CD4-positive, CD25-positive, alpha-beta regulatory T cell (primary cell): ENCODE measurements around the gene BBS7. TPM values are rescaled to one million over a fixed set of nuclear protein-coding genes. Genes with fewer than 3 reads are reported as not detected.

Experiments
- ATAC-seq, 2 donors: fragments of 150-1000 bp; cut with Tn5 transposase; one replicate each; pipeline ENCODE4 v1.10.0; 2021; ENCODE audit warnings: low read depth in 2 of 2, moderate number of reproducible peaks in 2 of 2, moderate library complexity in 1 of 2
- DNase-seq, 3 donors: peaks; one replicate each; pipeline versions ENCODE4 v3.0.0 to v3.0.0-alpha.2; 2012 to 2022; ENCODE audit warnings: mixed read lengths in 1 of 3
- H3K27ac ChIP-seq: one replicate; pipeline ENCODE4 v1.7.0; 2013; ENCODE audit warnings: mild to moderate bottlenecking, low read length; ENCODE audit not compliant: insufficient read depth, poor library complexity, severe bottlenecking
- H3K27me3 ChIP-seq: one replicate; pipeline ENCODE4 v1.7.0; 2013; ENCODE audit warnings: low read length; ENCODE audit not compliant: control insufficient read depth, insufficient read depth
- H3K36me3 ChIP-seq: one replicate; pipeline ENCODE4 v1.7.0; 2013; ENCODE audit warnings: mild to moderate bottlenecking, low read length, moderate library complexity; ENCODE audit not compliant: control insufficient read depth, insufficient read depth
- H3K4me1 ChIP-seq: 2 replicates; pipeline ENCODE4 v1.7.0; 2013; ENCODE audit warnings: mild to moderate bottlenecking, low read length; ENCODE audit not compliant: insufficient read depth, control insufficient read depth, poor library complexity, severe bottlenecking
- H3K4me3 ChIP-seq: one replicate; pipeline ENCODE4 v1.7.0; 2013; ENCODE audit warnings: low read depth, mild to moderate bottlenecking, low read length, moderate library complexity
- H3K9me3 ChIP-seq, 2 experiments: 1 replicate in 1 of 2; 2 replicates in 1 of 2; pipeline ENCODE4 v1.7.0; 2013; ENCODE audit warnings: low read length in 2 of 2, mild to moderate bottlenecking in 1 of 2, moderate library complexity in 1 of 2; ENCODE audit not compliant: control insufficient read depth in 2 of 2
- H3K27ac Mint-ChIP-seq, 3 donors: one replicate each; pipeline ENCODE4 v1.8.0; 2020 to 2022; ENCODE audit warnings: mild to moderate bottlenecking in 3 of 3, mixed read lengths in 3 of 3, moderate library complexity in 2 of 3
- H3K27me3 Mint-ChIP-seq: one replicate; pipeline ENCODE4 v1.8.0; 2022; ENCODE audit warnings: mild to moderate bottlenecking, mixed read lengths
- H3K36me3 Mint-ChIP-seq: one replicate; pipeline ENCODE4 v1.8.0; 2020; ENCODE audit warnings: mixed read lengths
- H3K4me1 Mint-ChIP-seq, 4 donors: one replicate each; pipeline ENCODE4 v1.8.0; 2020 to 2022; ENCODE audit warnings: mixed read lengths in 4 of 4, mild to moderate bottlenecking in 1 of 4
- H3K4me3 Mint-ChIP-seq, 4 donors: one replicate each; pipeline ENCODE4 v1.8.0; 2020 to 2022; ENCODE audit warnings: mild to moderate bottlenecking in 4 of 4, mixed read lengths in 4 of 4, moderate library complexity in 3 of 4
- H3K9me3 Mint-ChIP-seq, 7 donors: one replicate each; pipeline ENCODE4 v1.8.0; 2020 to 2022; ENCODE audit warnings: mixed read lengths in 7 of 7, mild to moderate bottlenecking in 3 of 7, moderate library complexity in 2 of 7
- polyA plus RNA-seq, 4 donors: library from polyadenylated mRNA; unstranded; fragments of 300-500 nt; fragmentation: Illumina TruSeq; gene quantifications; one replicate each; pipeline ENCODE4 v1.2.3, GENCODE V29; 2021
- total RNA-seq: library from RNA; stranded (reverse); gene quantifications from one replicate; pipeline ENCODE4 v1.2.3, GENCODE V29; 2022

BBS7 gene
- total and polyA plus RNA-seq, 5 donors from 2014 or later = 5.1 to 9.0 (median 6.2) TPM

GRCh38 chr4:121783210-121783609, 87.1 kb downstream of the BBS7 start:
- peaks cover 27% of the 10 kb centered on the region for H3K27me3 ChIP-seq
- H3K27ac ChIP-seq = no peak overlapping the region
- H3K36me3 ChIP-seq = no peaks in the 10 kb centered on the region
- Mint-ChIP-seq H3K27ac (no peak overlapping the region), H3K36me3 (no peaks in the 10 kb centered on the region), H3K4me1 (no peaks in the 10 kb centered on the region), H3K27me3 (peaks cover 41% of the 10 kb centered on the region), H3K4me3 (no peak overlapping the region), H3K9me3 (peaks cover 0 to 10% (median 1%) of the 10 kb centered on the region in 7 donors)
- no peaks in the 10 kb centered on the region for H3K4me1 ChIP-seq
- no peak overlapping the region for H3K4me3 ChIP-seq
- ATAC-seq (no peak), DNase-seq (no peak)
- H3K9me3 ChIP-seq = peaks cover 6 to 8% of the 10 kb centered on the region in 2 experiments

GRCh38 chr4:121778991-121779628, 91.2 kb downstream of the BBS7 start:
- Mint-ChIP-seq H3K36me3 (no peaks in the 10 kb centered on the region), H3K9me3 (peaks cover 0 to 4% (median 0%) of the 10 kb centered on the region in 7 donors), H3K27me3 (peaks cover 33% of the 10 kb centered on the region), H3K4me3 (no peak overlapping the region), H3K27ac (no peak overlapping the region), H3K4me1 (peaks cover 0 to 5% (median 2%) of the 10 kb centered on the region in 4 donors)
- H3K4me1 ChIP-seq = no peaks in the 10 kb centered on the region
- no peak overlapping the region for H3K27ac ChIP-seq
- H3K27me3 ChIP-seq = peaks cover 13% of the 10 kb centered on the region
- H3K36me3 ChIP-seq = no peaks in the 10 kb centered on the region
- H3K9me3 ChIP-seq = peaks cover 1 to 3% of the 10 kb centered on the region in 2 experiments
- ATAC-seq (no peak), DNase-seq (no peak)
- H3K4me3 ChIP-seq = no peak overlapping the region

- H3K36me3 Mint-ChIP-seq = no peaks in the 10 kb centered on the region
- no peaks in the 10 kb centered on the region for H3K9me3 Mint-ChIP-seq
- no peaks in the 10 kb centered on the region for H3K4me1 ChIP-seq
- no peak overlapping the region for H3K4me3 ChIP-seq
- no peaks in the 10 kb centered on the region for H3K9me3 ChIP-seq
- H3K27ac ChIP-seq = no peak overlapping the region
- H3K36me3 ChIP-seq = no peaks in the 10 kb centered on the region
- H3K4me1 Mint-ChIP-seq = peaks cover 0 to 5% (median 2%) of the 10 kb centered on the region in 4 donors
- ATAC-seq (no peak), DNase-seq (no peak)
- no peak overlapping the region for H3K4me3 Mint-ChIP-seq
- peaks cover 8% of the 10 kb centered on the region for H3K27me3 ChIP-seq
- H3K27me3 Mint-ChIP-seq = peaks cover 32% of the 10 kb centered on the region
- no peak overlapping the region for H3K27ac Mint-ChIP-seq
Measured at GRCh38 chr4:121777625-121778024, 92.6 kb downstream of the BBS7 start.

GRCh38 chr4:121776610-121777401, 93.5 kb downstream of the BBS7 start:
- H3K36me3 Mint-ChIP-seq = no peaks in the 10 kb centered on the region
- DNase-seq = no peak
- H3K27me3 Mint-ChIP-seq = peaks cover 32% of the 10 kb centered on the region

More at GRCh38 chr4:121776610-121777401, 93.5 kb downstream of the BBS7 start:
- Mint-ChIP-seq H3K4me1 (peaks cover 0 to 5% (median 2%) of the 10 kb centered on the region in 4 donors), H3K4me3 (no peak overlapping the region), H3K9me3 (no peaks in the 10 kb centered on the region), H3K27ac (no peak overlapping the region)
- Histone ChIP-seq H3K9me3 (no peaks in the 10 kb centered on the region), H3K36me3 (no peaks in the 10 kb centered on the region), H3K4me3 (no peak overlapping the region), H3K27me3 (peaks cover 10% of the 10 kb centered on the region), H3K27ac (no peak overlapping the region), H3K4me1 (no peaks in the 10 kb centered on the region)
- no peak for ATAC-seq

Other genes with a start within 250 kb of the BBS7 start
- 125 TPM for gene ANXA5, start 173.5 kb downstream of the BBS7 start, total RNA-seq
- gene ANXA5, start 173.5 kb downstream of the BBS7 start, polyA plus RNA-seq = 100 to 1,000 TPM; 224 to 380 (median 302) TPM
- gene SMIM43, start 105.3 kb downstream of the BBS7 start, total RNA-seq = not detected
- 1 to 10 TPM in 1 of 4 donors, under 1 TPM in 2, not detected in 1; 0.14 to 1.8 (median 0.56) TPM for gene SMIM43, start 105.3 kb downstream of the BBS7 start, polyA plus RNA-seq
- 59.4 TPM for gene EXOSC9, start 69.2 kb downstream of the BBS7 start, total RNA-seq
- gene EXOSC9, start 69.2 kb downstream of the BBS7 start, polyA plus RNA-seq = 10 to 100 TPM; 45.8 to 51.3 (median 49.3) TPM
- gene CCNA2, start 46.6 kb downstream of the BBS7 start, total RNA-seq = 1.3 TPM
- 1 to 10 TPM in 2 of 4 donors, under 1 TPM in 2; 0.61 to 4.5 (median 2.2) TPM for gene CCNA2, start 46.6 kb downstream of the BBS7 start, polyA plus RNA-seq
- gene TRPC3, start 81.6 kb upstream of the BBS7 start, total RNA-seq = 0.52 TPM
- not detected for gene TRPC3, start 81.6 kb upstream of the BBS7 start, polyA plus RNA-seq